ENCODE results near the gene TBATA. TPM values are rescaled to one million over a fixed set of nuclear protein-coding genes. Genes with fewer than 3 reads are reported as not detected.
"Not testable (repeated sequence)": the region's sequence is repeated elsewhere in the genome, so short reads cannot be mapped to it uniquely, and the experiment has no call there.

TBATA gene
- total RNA-seq, 4 donors from 2014 or later: not detected

DNA sequence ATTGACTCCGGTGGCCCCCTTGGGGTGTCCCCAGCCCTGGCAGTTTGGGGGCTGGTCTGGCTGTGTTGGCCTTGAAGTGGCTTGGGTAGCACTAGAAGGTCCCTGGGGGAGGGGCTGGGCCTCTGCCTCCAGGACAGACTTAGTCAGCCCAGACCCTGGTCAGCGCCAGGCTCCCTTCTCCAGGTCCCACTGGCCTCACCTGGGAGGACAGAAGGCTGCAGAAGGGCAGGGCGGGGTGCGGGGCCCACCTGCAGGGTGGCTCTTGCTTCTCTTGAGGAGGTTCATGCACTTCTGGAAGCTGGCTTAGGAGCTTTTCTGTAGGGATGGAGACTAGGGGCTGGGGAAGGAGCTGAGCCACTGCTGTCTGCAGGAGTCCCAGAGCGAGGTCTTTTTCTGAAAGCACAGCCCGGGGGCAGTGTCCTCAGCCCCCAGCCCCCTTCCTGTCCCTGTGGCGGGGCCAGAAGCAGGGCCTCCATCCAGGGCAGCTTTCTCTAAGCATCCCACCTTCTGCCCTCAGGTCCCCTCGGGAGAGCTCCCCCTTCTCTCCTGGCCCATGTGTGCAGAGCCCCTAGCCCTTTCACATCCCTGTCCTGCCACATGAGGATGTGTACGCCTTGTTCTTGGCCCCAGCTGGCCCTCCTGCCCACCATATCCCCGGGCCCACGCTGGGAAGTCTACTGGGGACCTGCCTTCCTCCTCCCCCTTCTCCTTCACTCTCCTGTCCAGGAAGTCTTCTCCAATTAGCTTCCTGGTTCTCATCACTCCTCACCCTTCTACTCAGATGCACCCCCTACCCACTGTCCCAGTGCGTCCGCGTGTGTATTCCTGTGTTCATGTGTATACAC, 11.0 kb downstream of the TBATA start:
- H3K4me1 ChIP-seq: no peaks in the 10 kb centered on the region
- TF ChIP-seq, protein P1, sequence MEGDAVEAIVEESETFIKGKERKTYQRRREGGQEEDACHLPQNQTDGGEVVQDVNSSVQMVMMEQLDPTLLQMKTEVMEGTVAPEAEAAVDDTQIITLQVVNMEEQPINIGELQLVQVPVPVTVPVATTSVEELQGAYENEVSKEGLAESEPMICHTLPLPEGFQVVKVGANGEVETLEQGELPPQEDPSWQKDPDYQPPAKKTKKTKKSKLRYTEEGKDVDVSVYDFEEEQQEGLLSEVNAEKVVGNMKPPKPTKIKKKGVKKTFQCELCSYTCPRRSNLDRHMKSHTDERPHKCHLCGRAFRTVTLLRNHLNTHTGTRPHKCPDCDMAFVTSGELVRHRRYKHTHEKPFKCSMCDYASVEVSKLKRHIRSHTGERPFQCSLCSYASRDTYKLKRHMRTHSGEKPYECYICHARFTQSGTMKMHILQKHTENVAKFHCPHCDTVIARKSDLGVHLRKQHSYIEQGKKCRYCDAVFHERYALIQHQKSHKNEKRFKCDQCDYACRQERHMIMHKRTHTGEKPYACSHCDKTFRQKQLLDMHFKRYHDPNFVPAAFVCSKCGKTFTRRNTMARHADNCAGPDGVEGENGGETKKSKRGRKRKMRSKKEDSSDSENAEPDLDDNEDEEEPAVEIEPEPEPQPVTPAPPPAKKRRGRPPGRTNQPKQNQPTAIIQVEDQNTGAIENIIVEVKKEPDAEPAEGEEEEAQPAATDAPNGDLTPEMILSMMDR (IDR thresholded peaks at IDR 0.05): no peak
- TF ChIP-seq POLR2A (IDR thresholded peaks at IDR 0.05): no peak
- no peaks in the 10 kb centered on the region for H3K27me3 ChIP-seq
- H3K36me3 ChIP-seq: no peaks in the 10 kb centered on the region
- intact Hi-C loops (cut with DNase I; ENCODE audit: low total_unique reads): no loop called here
- no peak overlapping the region for H3K4me3 ChIP-seq
- no peak overlapping the region for H3K27ac ChIP-seq
- H3K9me3 ChIP-seq: no peaks in the 10 kb centered on the region
- no peak for DNase-seq

DNA sequence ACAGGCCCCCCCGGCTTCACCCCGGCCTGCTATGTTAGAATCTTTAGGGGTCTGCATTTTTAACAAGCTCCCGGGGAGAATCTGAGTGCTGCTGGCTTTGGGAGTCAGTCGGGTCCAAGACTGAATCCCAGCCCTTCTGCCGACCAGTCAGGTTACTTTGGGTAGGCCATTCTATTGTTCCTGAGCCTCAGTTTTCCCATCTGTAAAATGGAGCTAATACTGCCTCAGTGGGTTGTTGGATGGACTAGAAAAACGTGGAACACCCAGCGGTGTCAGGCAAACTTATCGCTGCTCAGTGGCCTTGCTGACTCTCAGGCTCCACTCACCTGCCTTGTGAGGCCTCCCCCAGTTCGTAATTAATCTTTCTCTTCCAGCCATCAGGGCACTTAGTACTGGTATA, 11.7 kb downstream of the TBATA start:
- Histone ChIP-seq H3K27ac (no peak overlapping the region), H3K27me3 (no peaks in the 10 kb centered on the region), H3K4me3 (no peak overlapping the region), H3K36me3 (no peaks in the 10 kb centered on the region), H3K4me1 (no peaks in the 10 kb centered on the region), H3K9me3 (no peaks in the 10 kb centered on the region)
- no peak for DNase-seq
- intact Hi-C loops (cut with DNase I; ENCODE audit: low total_unique reads): no loop called here
- no peak for TF ChIP-seq POLR2A (IDR thresholded peaks at IDR 0.05)
- TF ChIP-seq, protein P1 (IDR thresholded peaks at IDR 0.05): no peak

DNA sequence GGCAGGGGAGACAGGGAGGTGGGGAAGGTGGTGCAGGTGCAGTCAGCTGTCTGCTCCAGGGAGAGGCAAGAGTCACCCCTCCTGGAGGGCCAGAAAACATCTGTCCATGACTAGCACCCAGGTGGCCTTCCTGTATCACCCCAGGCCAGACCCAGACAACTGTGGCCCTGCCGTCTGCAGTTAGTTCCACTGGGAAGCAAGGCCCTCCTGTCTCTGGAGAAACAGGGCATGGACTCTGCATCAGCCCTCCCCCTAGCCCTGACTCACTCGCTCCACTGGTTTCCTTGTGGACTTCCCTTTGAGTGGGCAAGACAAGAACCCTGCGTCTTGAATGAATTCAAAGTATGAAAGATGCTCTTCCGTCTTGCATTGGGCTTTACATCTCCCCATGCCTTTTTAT, 12.6 kb downstream of the TBATA start:
- Histone ChIP-seq H3K27me3 (no peaks in the 10 kb centered on the region), H3K9me3 (no peaks in the 10 kb centered on the region), H3K4me1 (no peaks in the 10 kb centered on the region), H3K27ac (no peak overlapping the region), H3K4me3 (no peak overlapping the region), H3K36me3 (no peaks in the 10 kb centered on the region)
- intact Hi-C loops (cut with DNase I; ENCODE audit: low total_unique reads): no loop called here
- TF ChIP-seq POLR2A (IDR thresholded peaks at IDR 0.05): no peak
- TF ChIP-seq, protein P1 (IDR thresholded peaks at IDR 0.05): no peak
- DNase-seq: no peak

DNA sequence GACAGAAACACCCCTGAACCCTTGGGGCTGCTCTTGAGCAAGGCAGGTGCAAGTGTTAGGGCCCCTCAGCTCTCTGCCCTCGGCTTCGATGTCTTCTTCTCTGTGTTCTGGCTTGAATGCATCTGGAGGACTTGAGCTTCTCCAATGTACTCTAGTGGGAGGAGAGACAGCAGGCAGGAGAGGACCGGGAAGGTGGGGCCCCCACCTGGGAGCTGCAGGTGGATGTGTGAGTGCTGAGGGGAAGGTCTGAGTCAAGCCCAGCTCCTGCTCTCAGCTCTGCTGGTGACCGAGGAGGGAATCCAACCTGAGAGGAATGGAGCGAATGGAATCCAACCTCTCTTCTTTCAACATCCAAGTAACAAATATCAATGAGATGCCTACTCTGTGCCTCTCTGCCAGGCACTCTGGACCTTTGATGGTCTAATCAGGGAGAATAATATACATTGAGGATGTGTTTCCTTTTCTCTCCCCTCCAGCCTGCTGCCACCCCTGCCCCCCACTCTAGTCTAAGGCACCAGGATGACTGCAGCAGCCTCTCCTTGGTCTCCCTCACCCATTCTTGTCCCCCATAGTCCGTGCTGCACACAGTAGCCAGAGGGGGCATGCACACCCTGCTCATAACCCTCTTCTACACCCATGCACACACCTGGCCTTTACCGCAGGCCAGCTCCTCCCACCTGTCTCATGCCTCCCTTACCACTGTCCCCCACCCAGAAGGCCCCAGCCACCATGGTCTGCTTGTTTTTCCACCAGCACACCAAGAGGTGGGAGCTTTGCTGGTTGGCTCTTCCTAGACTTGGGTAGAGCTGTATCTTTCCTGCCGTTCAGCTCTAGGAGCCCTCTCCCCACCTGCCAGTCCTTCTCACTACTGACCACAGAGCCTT, 13.6 kb downstream of the TBATA start:
- Histone ChIP-seq H3K36me3 (no peaks in the 10 kb centered on the region), H3K9me3 (no peaks in the 10 kb centered on the region), H3K4me3 (no peak overlapping the region), H3K27me3 (no peaks in the 10 kb centered on the region), H3K27ac (no peak overlapping the region), H3K4me1 (no peaks in the 10 kb centered on the region)
- intact Hi-C loops (cut with DNase I; ENCODE audit: low total_unique reads): no loop called here
- TF ChIP-seq, protein P1 (IDR thresholded peaks at IDR 0.05): no peak
- TF ChIP-seq POLR2A (IDR thresholded peaks at IDR 0.05): no peak
- no peak for DNase-seq

DNA sequence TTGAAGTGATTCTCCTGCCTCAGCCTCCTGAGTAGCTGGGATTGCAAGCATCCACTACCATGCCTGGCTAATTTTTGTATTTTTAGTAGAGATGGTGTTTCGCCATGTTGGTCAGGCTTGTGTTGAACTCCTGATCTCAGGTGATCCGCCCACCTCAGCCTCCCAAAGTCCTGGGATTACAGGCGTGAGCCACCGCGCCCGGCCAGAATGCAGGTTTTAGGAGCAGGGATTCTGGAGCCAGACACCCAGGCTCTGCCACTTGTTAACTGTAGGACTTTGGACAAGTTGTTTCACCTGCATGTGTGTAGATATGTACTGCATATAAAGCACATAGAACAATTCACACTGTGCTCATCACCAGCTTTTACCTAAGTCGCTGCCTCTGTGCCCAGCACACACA, 14.7 kb downstream of the TBATA start:
- H3K4me3 ChIP-seq; DNase-seq; H3K9me3 ChIP-seq; H3K4me1 ChIP-seq; intact Hi-C loops (cut with DNase I; ENCODE audit: low total_unique reads); H3K36me3 ChIP-seq; H3K27ac ChIP-seq; H3K27me3 ChIP-seq: not testable (repeated sequence)

All from uterus (tissue), 4 donors.